ENCODE results near the gene BMX. TPM values are rescaled to one million over a fixed set of nuclear protein-coding genes. Genes with fewer than 3 reads are reported as not detected.

Gene BMX
- total RNA-seq, 1 experiment from 2014 or later: not detected

GRCh38 chrX:15493118-15493962 is 7.3 kb upstream of the BMX start, which contains the start of gene PIR:
PIR (minus strand) TSS chrX:15493333; CDS start chrX:15491257, 2,076 bp downstream.
- H3K27ac Mint-ChIP-seq: peak within 1 kb of the TSS; percentile 96 to 97 (median 96)
- H3K23me2 ChIP-seq (ENCODE audit: insufficient read length, low read depth, low read length, poor library complexity, severe bottlenecking): peaks cover 3% of the 10 kb centered on the region
- H3K27me3 ChIP-seq (ENCODE audit: insufficient read depth, low read length): no peaks in the 10 kb centered on the region
- no peak within 1 kb of the TSS for H3K27ac ChIP-seq (ENCODE audit: insufficient read length, low read depth, low read length)
- H3K4me1 ChIP-seq (ENCODE audit: insufficient read depth, low read length): no peaks in the 10 kb centered on the region; the same call in 1 of the 2 replicates
- peak; percentile 73 for TF ChIP-seq CTCF (conservative IDR thresholded peaks at IDR 0.05)
- no peak within 1 kb of the TSS for H3K4ac ChIP-seq (ENCODE audit: low read depth, low read length)
- no peaks in the 10 kb centered on the region for H3K9me3 ChIP-seq (ENCODE audit: control insufficient read depth, low read depth, low read length)
- H2BK20ac ChIP-seq (ENCODE audit: low read depth, low read length, poor library complexity, severe bottlenecking): no peak within 1 kb of the TSS
- H3K27me3 Mint-ChIP-seq (ENCODE audit: low read depth): no peaks in the 10 kb centered on the region
- no peaks in the 10 kb centered on the region for H3K9me3 Mint-ChIP-seq
- H2BK15ac ChIP-seq (ENCODE audit: low read depth, low read length): no peak within 1 kb of the TSS
- no peak within 1 kb of the TSS for H2BK12ac ChIP-seq (ENCODE audit: insufficient read length, low read depth, low read length)
- H2BK5ac ChIP-seq (ENCODE audit: insufficient read length, low read length): no peak within 1 kb of the TSS
- no peak within 1 kb of the TSS for H4K8ac ChIP-seq (replicated peaks; ENCODE audit: insufficient read length, low read depth, low read length)
- H3K23ac ChIP-seq (ENCODE audit: insufficient read length, low read depth, low read length): no peak within 1 kb of the TSS
- peak within 1 kb of the TSS; percentile 60 for H3K9ac ChIP-seq (ENCODE audit: extremely low read depth, insufficient read length, low read length)
- H3T11ph ChIP-seq (ENCODE audit: low read length): no peak within 1 kb of the TSS
- no peak within 1 kb of the TSS for H4K91ac ChIP-seq (ENCODE audit: insufficient read length, low read depth, low read length)
- no peaks in the 10 kb centered on the region for H4K20me1 ChIP-seq (ENCODE audit: control insufficient read depth, insufficient read depth, insufficient read length)
- no peak within 1 kb of the TSS for H3K56ac ChIP-seq (ENCODE audit: insufficient read length, low read depth, low read length)
- no peak within 1 kb of the TSS for H2AK5ac ChIP-seq (ENCODE audit: insufficient read length, low read length)
- no peak within 1 kb of the TSS for H2AFZ ChIP-seq (ENCODE audit: low read length)
- H3K79me1 ChIP-seq (ENCODE audit: insufficient read depth, low read depth, low read length, poor library complexity, severe bottlenecking): no peaks in the 10 kb centered on the region
- H4K5ac ChIP-seq (ENCODE audit: insufficient read length, low read depth, low read length): no peak within 1 kb of the TSS
- H3K4me1 Mint-ChIP-seq: peaks cover 18% of the 10 kb centered on the region in 2 experiments
- H3K18ac ChIP-seq (ENCODE audit: insufficient read length, low read depth, low read length): no peak within 1 kb of the TSS
- H2BK120ac ChIP-seq (ENCODE audit: low read depth, low read length, poor library complexity, severe bottlenecking): no peak within 1 kb of the TSS
- H3K79me2 ChIP-seq (ENCODE audit: insufficient read depth, low read length): no peaks in the 10 kb centered on the region
- peak; percentile 97 for DNase-seq
- peaks cover 12 to 18% (median 13%) of the 10 kb centered on the region in 3 experiments for H3K36me3 Mint-ChIP-seq (ENCODE audit: insufficient read depth in 1 of 3, low read depth in 3 of 3)
- peak within 1 kb of the TSS; percentile 67 for H3K4me2 ChIP-seq (ENCODE audit: insufficient read depth, insufficient read length, low read length)
- peak within 1 kb of the TSS; percentile 84 to 88 for H3K4me3 Mint-ChIP-seq
- WGBS (ENCODE audit: extremely low coverage, insufficient read length, low lambda C conversion rate): no CpG with 5 or more reads among the region's 47 CpGs
- H3K14ac ChIP-seq (ENCODE audit: insufficient read depth, low read length): no peak within 1 kb of the TSS

Measured in H9 (cell line).